Kidney epithelial cell (primary cell): Measurements from ENCODE around the gene SPINK8. TPM values are rescaled to one million over a fixed set of nuclear protein-coding genes. Genes with fewer than 3 reads are reported as not detected.
"Not testable (repeated sequence)": the region's sequence is repeated elsewhere in the genome, so short reads cannot be mapped to it uniquely, and the experiment has no call there.

Experiments
- DNase-seq: peaks from one replicate; pipeline ENCODE4 v3.0.0-alpha.2; 2010; ENCODE audit warnings: low read depth
- H3K27me3 ChIP-seq: 2 replicates; pipeline ENCODE4 v1.6.0; 2011; ENCODE audit warnings: low read length; ENCODE audit not compliant: control insufficient read depth, insufficient read depth
- H3K36me3 ChIP-seq: 2 replicates; pipeline ENCODE4 v1.5.1; 2011; ENCODE audit warnings: low read length; ENCODE audit not compliant: control insufficient read depth, insufficient read depth
- H3K4me3 ChIP-seq: 2 replicates; pipeline ENCODE4 v1.5.1; 2011; ENCODE audit warnings: low read depth, mild to moderate bottlenecking, control low read depth, low read length
- CTCF ChIP-seq: IDR thresholded peaks from 2 replicates; pipeline ENCODE4 v1.5.1; 2011; ENCODE audit warnings: mild to moderate bottlenecking, moderate library complexity, low read length, control low read depth, inconsistent platforms; ENCODE audit not compliant: insufficient read depth, poor library complexity, severe bottlenecking
- total RNA-seq: library from RNA; depleted of rRNA; stranded (reverse); fragments of >200 nt; gene quantifications from 2 replicates; pipeline ENCODE4 v1.2.3, GENCODE V29; 2015

Gene SPINK8
- not detected in 2 replicates for total RNA-seq

- DNase-seq, H3K27me3 ChIP-seq, H3K36me3 ChIP-seq, H3K4me3 ChIP-seq: not testable (repeated sequence)
These were observed at the start of gene SPINK8 for GRCh38 chr3:48333346-48334245. Gene SPINK8, minus strand, starts transcription at chr3:48333661. Its CDS starts 5,320 bp downstream, at chr3:48328341.

GRCh38 chr3:48372862-48373435, 39.5 kb upstream of the SPINK8 start:
- Histone ChIP-seq H3K36me3 (no peaks in the 10 kb centered on the region), H3K4me3 (no peak overlapping the region), H3K27me3 (no peaks in the 10 kb centered on the region)
- no peak for DNase-seq
- no peak for TF ChIP-seq CTCF

- Histone ChIP-seq H3K27me3 (no peaks in the 10 kb centered on the region), H3K36me3 (no peaks in the 10 kb centered on the region), H3K4me3 (no peak overlapping the region)
- TF ChIP-seq CTCF = no peak
- no peak for DNase-seq
These were observed 38.9 kb upstream of the SPINK8 start for GRCh38 chr3:48372377-48372770.

GRCh38 chr3:48371651-48372376, 38.4 kb upstream of the SPINK8 start, which contains the start of gene FBXW12:
Gene FBXW12, plus strand, starts transcription at chr3:48372219. Its CDS starts 549 bp downstream, at chr3:48372768.
- DNase-seq = no peak
- Histone ChIP-seq H3K36me3 (no peaks in the 10 kb centered on the region), H3K4me3 (no peak within 1 kb of the TSS), H3K27me3 (no peaks in the 10 kb centered on the region)
- TF ChIP-seq CTCF = no peak

GRCh38 chr3:48370333-48370713, 36.9 kb upstream of the SPINK8 start:
- H3K4me3 ChIP-seq = no peak overlapping the region
- TF ChIP-seq CTCF = no peak
- no peak for DNase-seq
- H3K27me3 ChIP-seq = no peaks in the 10 kb centered on the region
- H3K36me3 ChIP-seq = no peaks in the 10 kb centered on the region
